ENCODE measurements around the gene PRSS21. TPM values are rescaled to one million over a fixed set of nuclear protein-coding genes. Genes with fewer than 3 reads are reported as not detected.

The PRSS21 gene
- total RNA-seq, 2 donors from 2014 or later, result 1.1 to 2.6 TPM

GRCh38 chr16:2853531-2854073, 36.6 kb downstream of the PRSS21 start:
- no peaks in the 10 kb centered on the region for H3K36me3 ChIP-seq
- peaks cover 6% of the 10 kb centered on the region for H3K27me3 ChIP-seq
- no peak for TF ChIP-seq CTCF (IDR thresholded peaks at IDR 0.05)

DNA sequence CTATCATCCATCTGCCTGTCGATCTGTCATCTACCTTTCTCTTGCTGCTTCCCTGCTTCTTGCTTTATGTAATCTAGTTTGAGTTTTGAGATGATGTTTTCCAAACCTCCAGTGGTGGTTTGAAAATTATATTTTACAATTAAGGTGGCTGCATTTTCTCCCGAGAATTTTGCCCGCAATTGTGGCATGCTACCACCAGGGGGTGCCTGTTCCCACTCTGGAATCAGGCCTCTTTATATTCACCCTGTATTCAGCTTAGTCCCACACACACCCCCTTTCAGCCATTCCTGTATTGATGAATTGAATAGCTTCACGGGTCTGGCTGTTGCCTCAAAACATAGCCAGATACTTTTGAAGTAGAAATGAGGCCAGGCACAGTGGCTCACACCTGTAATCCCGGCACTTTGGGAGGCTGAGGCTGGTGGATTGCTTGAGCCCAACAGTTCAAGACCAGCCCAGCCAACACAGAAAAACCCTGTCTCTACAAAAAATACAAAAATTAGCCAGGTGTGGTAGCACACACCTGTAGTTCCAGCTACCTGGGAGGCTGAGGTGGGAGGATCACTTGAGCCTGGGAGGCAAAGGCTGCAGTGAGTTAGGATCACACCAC, 37.8 kb downstream of the PRSS21 start:
- no peaks in the 10 kb centered on the region for H3K9me3 ChIP-seq
- no peak for DNase-seq
- H3K27ac ChIP-seq, result peak overlapping the region; percentile 63
- H3K27me3 ChIP-seq, result peaks cover 9% of the 10 kb centered on the region
- no peaks in the 10 kb centered on the region for H3K36me3 ChIP-seq
- no peak overlapping the region for H3K9ac ChIP-seq (ENCODE audit: low read depth in 2 of 2, low read length in 2 of 2)
- H3K4me1 ChIP-seq, result no peaks in the 10 kb centered on the region
- intact Hi-C loops (cut with DNase I), result no loop called here
- H3K4me3 ChIP-seq, result no peak overlapping the region
- TF ChIP-seq CTCF (IDR thresholded peaks at IDR 0.05), result peak; percentile 31

More at GRCh38 chr16:2853531-2854073, 36.6 kb downstream of the PRSS21 start:
- Histone ChIP-seq H3K9ac (ENCODE audit: low read depth in 2 of 2, low read length in 2 of 2) (no peak overlapping the region), H3K9me3 (no peaks in the 10 kb centered on the region), H3K4me1 (no peaks in the 10 kb centered on the region), H3K4me3 (no peak overlapping the region), H3K27ac (no peak overlapping the region)
- DNase-seq, result no peak
- intact Hi-C loops (cut with DNase I), result no loop called here

- Histone ChIP-seq H3K9ac (ENCODE audit: low read depth in 2 of 2, low read length in 2 of 2) (no peak overlapping the region), H3K27me3 (peaks cover 9% of the 10 kb centered on the region), H3K36me3 (no peaks in the 10 kb centered on the region), H3K4me3 (no peak overlapping the region), H3K4me1 (no peaks in the 10 kb centered on the region), H3K27ac (peak overlapping the region; percentile 63), H3K9me3 (no peaks in the 10 kb centered on the region)
- no peak for TF ChIP-seq CTCF (IDR thresholded peaks at IDR 0.05)
- intact Hi-C loops (cut with DNase I), result no loop called here
- DNase-seq, result no peak
Measured at GRCh38 chr16:2855536-2855935, 38.5 kb downstream of the PRSS21 start.

GRCh38 chr16:2856061-2856670, 39.1 kb downstream of the PRSS21 start:
- no peak overlapping the region for H3K9ac ChIP-seq (ENCODE audit: low read depth in 2 of 2, low read length in 2 of 2)
- peak overlapping the region; percentile 63 for H3K27ac ChIP-seq
- no peaks in the 10 kb centered on the region for H3K4me1 ChIP-seq
- intact Hi-C loops (cut with DNase I), result no loop called here
- TF ChIP-seq CTCF (IDR thresholded peaks at IDR 0.05), result no peak
- DNase-seq, result peak; percentile 65
- peaks cover 9% of the 10 kb centered on the region for H3K27me3 ChIP-seq
- H3K4me3 ChIP-seq, result no peak overlapping the region
- no peaks in the 10 kb centered on the region for H3K9me3 ChIP-seq
- H3K36me3 ChIP-seq, result no peaks in the 10 kb centered on the region

DNA sequence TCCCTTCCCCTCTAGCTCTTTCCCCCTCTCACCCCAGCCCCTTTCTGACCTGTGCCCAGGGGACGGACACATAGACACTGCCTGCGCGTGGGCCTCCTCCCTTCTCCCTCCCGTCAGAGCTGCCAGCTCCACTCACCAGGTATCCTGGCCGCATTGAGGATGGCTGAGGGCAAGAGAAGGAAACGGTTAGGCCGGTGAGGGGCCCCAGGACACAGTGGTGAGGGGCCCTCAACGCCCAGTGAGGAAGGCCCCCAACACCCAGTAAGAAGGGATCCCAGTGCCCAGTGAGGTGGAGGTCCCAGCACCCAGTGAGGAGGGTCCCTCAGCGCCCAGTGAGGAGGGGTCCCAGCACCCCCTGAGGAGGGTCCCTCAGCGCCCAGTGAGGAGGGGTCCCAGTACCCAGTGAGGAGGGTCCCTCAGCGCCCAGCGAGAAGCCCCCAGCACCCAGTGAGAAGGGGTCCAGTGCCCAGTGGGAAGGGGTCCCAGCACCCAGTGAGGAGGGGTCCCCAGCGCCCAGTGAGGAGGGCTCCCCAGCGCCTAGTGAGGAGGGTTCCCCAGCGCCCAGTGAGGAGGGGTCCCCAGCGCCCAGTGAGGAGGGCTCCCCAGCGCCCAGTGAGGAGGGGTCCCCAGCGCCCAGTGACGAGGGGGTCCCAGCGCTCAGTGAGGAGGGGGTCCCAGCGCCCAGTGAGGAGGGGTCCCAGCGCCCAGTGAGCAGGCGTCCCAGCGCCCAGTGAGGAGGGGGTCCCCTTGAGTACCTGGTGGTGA, 39.8 kb downstream of the PRSS21 start:
- no peaks in the 10 kb centered on the region for H3K9me3 ChIP-seq
- TF ChIP-seq CTCF (IDR thresholded peaks at IDR 0.05), result no peak
- peak overlapping the region; percentile 34 for H3K4me3 ChIP-seq
- H3K4me1 ChIP-seq, result no peaks in the 10 kb centered on the region
- peaks cover 9% of the 10 kb centered on the region for H3K27me3 ChIP-seq
- H3K9ac ChIP-seq (ENCODE audit: low read depth in 2 of 2, low read length in 2 of 2), result peak overlapping the region in 1 of 2 donors; percentile 51
- no peaks in the 10 kb centered on the region for H3K36me3 ChIP-seq
- H3K27ac ChIP-seq, result peak overlapping the region; percentile 58
- intact Hi-C loops (cut with DNase I), result no loop called here
- no peak for DNase-seq

Measured in colonic mucosa (tissue), 4 donors.